ENCODE measurements around the gene VEGFA.

The VEGFA gene

GRCh38 chr6:43819958-43820357 lies 49.9 kb downstream of the VEGFA start:
- H3K4me1 Mint-ChIP-seq (ENCODE audit: low read depth in 2 of 2), result peaks cover 4 to 8% of the 10 kb centered on the region in 2 donors
- H3K4me3 Mint-ChIP-seq, result no peak overlapping the region
- H3K36me3 Mint-ChIP-seq (ENCODE audit: insufficient read depth), result peaks cover 3% of the 10 kb centered on the region
- no peaks in the 10 kb centered on the region for H3K9me3 Mint-ChIP-seq
- no peak for DNase-seq
- no peak for ATAC-seq (replicated peaks)
- peaks cover 10 to 38% of the 10 kb centered on the region in 2 donors for H3K27me3 Mint-ChIP-seq
- no peak overlapping the region for H3K27ac Mint-ChIP-seq

DNA sequence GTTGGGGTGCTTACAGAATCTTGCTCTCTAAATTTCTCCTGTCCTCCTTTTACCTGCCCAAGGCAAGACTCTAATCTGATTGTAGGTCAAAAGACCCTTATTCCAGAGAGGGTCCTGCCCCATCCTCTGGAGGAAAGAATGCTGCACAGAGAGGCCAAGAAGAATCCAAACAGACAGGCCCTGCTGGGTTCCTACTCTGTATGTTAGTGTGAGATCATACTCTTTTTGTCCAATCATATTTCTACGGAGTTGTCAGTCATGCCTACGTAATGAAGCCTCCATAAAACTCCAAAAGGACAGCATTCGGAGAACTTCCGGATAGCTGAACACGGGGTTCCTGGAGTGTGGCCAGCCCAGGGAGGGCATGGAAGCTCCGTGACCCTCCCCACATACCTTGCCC lies 50.5 kb downstream of the VEGFA start:
- Mint-ChIP-seq H3K27ac (no peak overlapping the region), H3K36me3 (ENCODE audit: insufficient read depth) (peaks cover 3% of the 10 kb centered on the region), H3K27me3 (peaks cover 10 to 38% of the 10 kb centered on the region in 2 donors), H3K4me3 (no peak overlapping the region), H3K4me1 (ENCODE audit: low read depth in 2 of 2) (peaks cover 4 to 8% of the 10 kb centered on the region in 2 donors), H3K9me3 (no peaks in the 10 kb centered on the region)
- DNase-seq (no peak), ATAC-seq (replicated peaks) (no peak)

DNA sequence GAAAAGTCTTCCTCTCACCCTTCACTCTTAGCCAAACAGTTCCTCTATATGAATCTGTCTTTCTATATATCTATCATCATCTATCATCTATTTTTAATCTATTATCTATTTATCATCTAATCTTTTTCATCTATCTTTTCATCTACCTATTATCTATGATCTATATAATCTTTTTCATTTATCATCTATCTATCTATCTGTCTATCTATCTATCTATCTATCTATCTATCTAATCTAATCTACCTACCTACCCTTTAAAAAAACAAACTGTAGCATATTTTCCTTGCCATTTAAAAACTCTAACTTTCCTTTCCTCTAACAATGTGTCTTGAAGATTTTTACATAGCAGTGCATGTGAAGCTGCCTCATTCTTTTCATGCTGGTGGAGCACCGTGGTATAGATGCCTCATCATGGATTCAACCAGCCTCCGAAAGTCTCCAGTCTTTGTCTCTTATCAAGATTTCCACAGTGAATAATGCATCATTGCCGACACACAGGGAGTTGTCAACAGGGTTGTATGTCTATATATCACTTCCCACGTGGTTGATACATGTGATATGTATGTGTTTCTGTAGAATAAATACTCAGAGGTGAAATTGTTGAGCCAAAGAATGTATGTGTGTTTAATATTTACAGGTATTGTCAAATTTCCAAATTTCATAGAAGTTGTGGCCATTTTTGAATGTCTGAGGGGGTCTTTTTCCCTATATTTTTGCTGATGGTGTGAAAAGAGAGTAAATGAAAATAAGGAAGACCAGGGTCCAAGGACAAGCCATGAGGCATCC lies 51.3 kb downstream of the VEGFA start:
- Mint-ChIP-seq H3K27me3 (peaks cover 8 to 44% of the 10 kb centered on the region in 2 donors), H3K4me3 (no peak overlapping the region), H3K36me3 (ENCODE audit: insufficient read depth) (peaks cover 3% of the 10 kb centered on the region), H3K4me1 (ENCODE audit: low read depth in 2 of 2) (peaks cover 4 to 8% of the 10 kb centered on the region in 2 donors), H3K9me3 (no peaks in the 10 kb centered on the region), H3K27ac (no peak overlapping the region)
- DNase-seq (no peak), ATAC-seq (replicated peaks) (no peak)

DNA sequence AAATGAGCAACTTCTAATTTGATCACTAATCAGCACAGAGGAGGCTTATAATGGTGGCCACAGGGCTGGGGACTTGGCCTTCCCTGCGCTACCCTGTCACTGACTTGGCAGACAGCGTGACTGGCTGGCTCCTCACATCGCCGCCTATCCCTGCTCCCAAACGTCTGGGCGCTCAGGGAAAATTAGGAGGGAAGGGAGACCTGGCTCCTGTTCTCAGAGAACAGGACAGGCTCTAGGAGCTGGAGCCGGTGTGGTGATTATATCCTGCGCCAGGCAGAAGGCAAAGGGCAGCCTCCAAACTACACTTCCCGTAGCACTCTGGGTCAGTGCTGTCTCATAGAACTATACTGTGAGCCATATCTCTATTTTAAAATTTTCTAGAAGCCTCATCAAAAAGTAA lies 53.4 kb downstream of the VEGFA start:
- H3K27ac Mint-ChIP-seq, result no peak overlapping the region
- no peak for DNase-seq
- H3K9me3 Mint-ChIP-seq, result no peaks in the 10 kb centered on the region
- peaks cover 3% of the 10 kb centered on the region for H3K36me3 Mint-ChIP-seq (ENCODE audit: insufficient read depth)
- peaks cover 6 to 31% of the 10 kb centered on the region in 2 donors for H3K27me3 Mint-ChIP-seq
- H3K4me3 Mint-ChIP-seq, result no peak overlapping the region
- peaks cover 4 to 8% of the 10 kb centered on the region in 2 donors for H3K4me1 Mint-ChIP-seq (ENCODE audit: low read depth in 2 of 2)
- ATAC-seq (replicated peaks), result no peak

- H3K27me3 Mint-ChIP-seq, result peaks cover 6 to 31% of the 10 kb centered on the region in 2 donors
- H3K4me1 Mint-ChIP-seq (ENCODE audit: low read depth in 2 of 2), result peaks cover 4 to 8% of the 10 kb centered on the region in 2 donors
- no peak overlapping the region for H3K27ac Mint-ChIP-seq
- DNase-seq (no peak), ATAC-seq (replicated peaks) (peak; percentile 32)
- peaks cover 3% of the 10 kb centered on the region for H3K36me3 Mint-ChIP-seq (ENCODE audit: insufficient read depth)
- H3K9me3 Mint-ChIP-seq, result no peaks in the 10 kb centered on the region
- peak overlapping the region in 1 of 2 donors; percentile 20 for H3K4me3 Mint-ChIP-seq
These were observed 54.1 kb downstream of the VEGFA start for GRCh38 chr6:43823879-43824702.

DNA sequence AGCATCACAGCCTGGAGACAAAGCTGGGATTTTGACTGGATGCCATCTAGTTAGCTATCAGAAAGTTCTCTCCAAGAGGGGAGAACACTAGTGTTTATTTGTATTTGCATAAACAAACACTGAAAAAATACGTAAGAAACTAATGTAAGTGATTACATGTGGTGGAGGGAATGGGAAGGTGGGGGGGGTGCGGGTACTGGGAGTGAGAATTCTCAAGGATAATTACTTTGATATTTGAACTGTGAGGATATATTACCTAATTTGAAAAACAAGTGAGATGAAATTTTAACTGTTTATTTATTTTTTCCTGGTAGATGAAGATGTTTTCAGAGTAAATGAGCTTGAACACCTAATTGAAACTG lies 54.7 kb downstream of the VEGFA start:
- H3K4me1 Mint-ChIP-seq (ENCODE audit: low read depth in 2 of 2), result peaks cover 4 to 8% of the 10 kb centered on the region in 2 donors
- no peaks in the 10 kb centered on the region for H3K9me3 Mint-ChIP-seq
- DNase-seq (no peak), ATAC-seq (replicated peaks) (no peak)
- peaks cover 8 to 31% of the 10 kb centered on the region in 2 donors for H3K27me3 Mint-ChIP-seq
- H3K27ac Mint-ChIP-seq, result no peak overlapping the region
- H3K36me3 Mint-ChIP-seq (ENCODE audit: insufficient read depth), result peaks cover 3% of the 10 kb centered on the region
- H3K4me3 Mint-ChIP-seq, result peak overlapping the region in 1 of 2 donors; percentile 20

- H3K9me3 Mint-ChIP-seq, result no peaks in the 10 kb centered on the region
- no peak overlapping the region for H3K27ac Mint-ChIP-seq
- H3K27me3 Mint-ChIP-seq, result peaks cover 16 to 33% of the 10 kb centered on the region in 2 donors
- H3K4me1 Mint-ChIP-seq (ENCODE audit: low read depth in 2 of 2), result peaks cover 4 to 8% of the 10 kb centered on the region in 2 donors
- ATAC-seq (replicated peaks) (no peak), DNase-seq (no peak)
- peaks cover 3% of the 10 kb centered on the region for H3K36me3 Mint-ChIP-seq (ENCODE audit: insufficient read depth)
- no peak overlapping the region for H3K4me3 Mint-ChIP-seq
These were observed 55.4 kb downstream of the VEGFA start for GRCh38 chr6:43825187-43826115.

- ATAC-seq (replicated peaks) (no peak), DNase-seq (no peak)
- Mint-ChIP-seq H3K27me3 (peaks cover 11 to 30% of the 10 kb centered on the region in 2 donors), H3K4me1 (ENCODE audit: low read depth in 2 of 2) (peaks cover 4 to 8% of the 10 kb centered on the region in 2 donors), H3K27ac (no peak overlapping the region), H3K36me3 (ENCODE audit: insufficient read depth) (peaks cover 3% of the 10 kb centered on the region), H3K9me3 (no peaks in the 10 kb centered on the region), H3K4me3 (no peak overlapping the region)
These were observed 56.7 kb downstream of the VEGFA start for GRCh38 chr6:43826730-43827129.

GRCh38 chr6:43827898-43828297 lies 57.9 kb downstream of the VEGFA start:
- peaks cover 9 to 27% of the 10 kb centered on the region in 2 donors for H3K27me3 Mint-ChIP-seq
- H3K4me1 Mint-ChIP-seq (ENCODE audit: low read depth in 2 of 2), result peaks cover 4 to 8% of the 10 kb centered on the region in 2 donors
- no peak for DNase-seq
- H3K4me3 Mint-ChIP-seq, result no peak overlapping the region
- H3K27ac Mint-ChIP-seq, result no peak overlapping the region
- no peaks in the 10 kb centered on the region for H3K9me3 Mint-ChIP-seq
- ATAC-seq (replicated peaks), result no peak
- peaks cover 3% of the 10 kb centered on the region for H3K36me3 Mint-ChIP-seq (ENCODE audit: insufficient read depth)

GRCh38 chr6:43828711-43829110 lies 58.7 kb downstream of the VEGFA start:
- Mint-ChIP-seq H3K36me3 (ENCODE audit: insufficient read depth) (peaks cover 3% of the 10 kb centered on the region), H3K27ac (no peak overlapping the region), H3K9me3 (no peaks in the 10 kb centered on the region), H3K27me3 (peaks cover 9 to 27% of the 10 kb centered on the region in 2 donors), H3K4me3 (no peak overlapping the region), H3K4me1 (ENCODE audit: low read depth in 2 of 2) (peaks cover 4 to 8% of the 10 kb centered on the region in 2 donors)
- no peak for DNase-seq
- ATAC-seq (replicated peaks), result no peak

- Mint-ChIP-seq H3K27me3 (peaks cover 9 to 27% of the 10 kb centered on the region in 2 donors), H3K36me3 (ENCODE audit: insufficient read depth) (no peaks in the 10 kb centered on the region), H3K27ac (no peak overlapping the region), H3K4me1 (ENCODE audit: low read depth in 2 of 2) (peaks cover 2% of the 10 kb centered on the region in 2 donors), H3K4me3 (no peak overlapping the region), H3K9me3 (no peaks in the 10 kb centered on the region)
- ATAC-seq (replicated peaks) (no peak), DNase-seq (no peak)
These were observed 59.5 kb downstream of the VEGFA start for GRCh38 chr6:43829470-43829869.

DNA sequence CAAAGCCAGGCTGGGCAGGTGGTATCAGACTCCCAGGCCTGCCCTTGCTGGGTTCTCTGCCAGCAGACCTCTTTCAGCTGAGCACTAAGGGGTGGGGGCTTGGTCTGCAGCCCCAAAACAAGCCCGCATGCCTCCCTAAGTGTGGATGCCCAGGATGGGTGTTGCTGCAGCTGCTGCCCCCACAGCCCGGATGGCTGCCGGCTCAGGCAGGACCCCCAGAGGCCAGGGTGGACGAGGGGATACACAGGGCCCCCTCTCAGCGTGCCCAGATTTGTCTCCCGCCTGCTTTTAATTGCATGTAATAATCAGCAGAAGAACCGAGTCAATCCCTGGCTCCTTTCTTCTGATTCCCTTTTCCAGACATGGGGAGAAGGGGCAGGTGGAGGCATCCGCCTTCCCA lies 60.8 kb downstream of the VEGFA start:
- Mint-ChIP-seq H3K9me3 (no peaks in the 10 kb centered on the region), H3K27me3 (peaks cover 15 to 35% of the 10 kb centered on the region in 2 donors), H3K4me1 (ENCODE audit: low read depth in 2 of 2) (no peaks in the 10 kb centered on the region), H3K36me3 (ENCODE audit: insufficient read depth) (no peaks in the 10 kb centered on the region), H3K27ac (no peak overlapping the region), H3K4me3 (no peak overlapping the region)
- DNase-seq (no peak), ATAC-seq (replicated peaks) (no peak)

- no peak for ATAC-seq (replicated peaks)
- peaks cover 19 to 36% of the 10 kb centered on the region in 2 donors for H3K27me3 Mint-ChIP-seq
- H3K9me3 Mint-ChIP-seq, result no peaks in the 10 kb centered on the region
- DNase-seq, result no peak
- H3K4me1 Mint-ChIP-seq (ENCODE audit: low read depth in 2 of 2), result no peaks in the 10 kb centered on the region
- H3K36me3 Mint-ChIP-seq (ENCODE audit: insufficient read depth), result no peaks in the 10 kb centered on the region
- no peak overlapping the region for H3K27ac Mint-ChIP-seq
- no peak overlapping the region for H3K4me3 Mint-ChIP-seq
These were observed 61.2 kb downstream of the VEGFA start for GRCh38 chr6:43831191-43831590.
